Breast epithelium (tissue), 4 donors: ENCODE data around the gene WBP11. TPM values are rescaled to one million over a fixed set of nuclear protein-coding genes. Genes with fewer than 3 reads are reported as not detected.

ENCODE experiments used
- DNase-seq, 2 donors: peaks; one replicate each; pipeline ENCODE4 v3.0.0-alpha.2; 2019; ENCODE audit warnings: low spot score in 2 of 2
- H3K27ac ChIP-seq, 2 donors: fragments of 200-600 bp; sonication (generic) in 1 of 2; one replicate each; pipeline ENCODE4 v1.5.1; 2016 to 2019; ENCODE audit warnings: mild to moderate bottlenecking in 1 of 2
- H3K27me3 ChIP-seq, 2 donors: fragments of 200-600 bp; sonication (generic) in 1 of 2; one replicate each; pipeline versions ENCODE4 v1.5.1 to v1.6.0; 2017 to 2019; ENCODE audit warnings: control low read depth in 1 of 2, mild to moderate bottlenecking in 1 of 2
- H3K36me3 ChIP-seq: fragments of 200-600 bp; one replicate; pipeline ENCODE4 v1.5.1; 2019
- H3K4me1 ChIP-seq, 2 donors: fragments of 200-600 bp; sonication (generic); one replicate each; pipeline ENCODE4 v1.5.1; 2016 to 2019; ENCODE audit warnings: control low read depth in 1 of 2
- H3K4me3 ChIP-seq, 3 donors: fragments of 200-600 bp; sonication (generic); 1 replicate in 2 of 3; 2 replicates in 1 of 3; pipeline ENCODE4 v1.5.1; 2016 to 2019; ENCODE audit warnings: mild to moderate bottlenecking in 3 of 3, moderate library complexity in 2 of 3
- H3K9me3 ChIP-seq, 2 donors: fragments of 200-600 bp; sonication (generic) in 1 of 2; one replicate each; pipeline ENCODE4 v1.5.1; 2016 to 2019; ENCODE audit warnings: control low read depth in 1 of 2
- POLR2A ChIP-seq: fragments of 450-650 bp; IDR thresholded peaks from one replicate; pipeline ENCODE4 v1.6.1; 2016; ENCODE audit warnings: antibody characterized with exemption, mild to moderate bottlenecking, moderate library complexity
- POLR2AphosphoS5 ChIP-seq, 3 donors: sonication (generic); formaldehyde crosslinking; IDR thresholded peaks; one replicate each; pipeline ENCODE4 v1.6.1; 2017; ENCODE audit warnings: antibody characterized with exemption in 3 of 3
- intact Hi-C: fragments of 100-400 bp; cut with DNase I; formaldehyde crosslinking; loops from one replicate; pipeline ENCODE4 v1.15.1; 2023; ENCODE audit warnings: low total_unique reads
- total RNA-seq, 3 donors: library from RNA; depleted of rRNA; stranded (reverse); fragments of >200 nt; gene quantifications; one replicate each; pipeline ENCODE4 v1.1.0, GENCODE V29; 2016
- TF ChIP-seq, protein P1 (sequence below), 3 donors: fragments of 450-650 bp; IDR thresholded peaks; one replicate each; pipeline ENCODE4 v1.5.1; 2016 to 2017; ENCODE audit warnings: antibody characterized with exemption in 3 of 3, mild to moderate bottlenecking in 3 of 3, moderate library complexity in 3 of 3

Gene WBP11
- total RNA-seq, 3 donors from 2014 or later = 20.3 to 22.8 (median 22.1) TPM

DNA sequence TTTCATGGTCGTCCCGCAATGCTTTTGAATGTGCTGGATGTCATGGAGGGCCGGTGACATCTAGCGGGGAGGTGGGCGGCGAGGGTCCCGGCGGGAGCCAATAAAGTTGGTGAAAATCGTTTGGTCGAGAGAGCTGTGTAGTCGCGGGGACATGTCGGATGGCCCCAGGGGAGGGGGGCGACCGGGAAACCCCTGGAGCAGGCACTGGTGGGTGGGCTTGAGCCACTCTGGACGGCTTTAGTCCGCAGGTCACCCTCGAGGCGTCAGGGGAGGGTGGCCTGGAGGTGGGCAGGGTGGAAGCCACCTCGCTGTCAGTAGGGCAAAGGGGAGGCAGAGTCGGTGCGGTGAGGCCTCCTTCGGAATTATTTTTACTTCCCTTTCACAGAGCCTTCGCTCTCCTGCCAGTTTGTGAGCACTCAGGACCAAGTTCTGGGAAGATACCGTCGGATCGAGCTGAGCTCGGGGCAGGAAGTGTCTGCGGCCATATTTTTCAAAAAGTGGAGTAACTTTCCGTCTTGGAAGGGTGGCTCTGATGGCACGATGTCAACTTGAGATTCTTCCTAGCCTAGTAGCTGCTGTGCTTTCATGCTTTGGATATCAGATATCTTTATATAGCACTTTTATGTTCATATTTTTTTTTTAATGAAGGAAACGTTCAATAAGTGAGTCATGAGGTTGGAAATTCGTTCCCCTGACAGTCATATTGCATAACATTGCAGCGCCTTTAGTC, 28.2 kb downstream of the WBP11 start:
- peaks cover 0 to 7% of the 10 kb centered on the region in 2 donors for H3K4me1 ChIP-seq
- TF ChIP-seq, protein P1, sequence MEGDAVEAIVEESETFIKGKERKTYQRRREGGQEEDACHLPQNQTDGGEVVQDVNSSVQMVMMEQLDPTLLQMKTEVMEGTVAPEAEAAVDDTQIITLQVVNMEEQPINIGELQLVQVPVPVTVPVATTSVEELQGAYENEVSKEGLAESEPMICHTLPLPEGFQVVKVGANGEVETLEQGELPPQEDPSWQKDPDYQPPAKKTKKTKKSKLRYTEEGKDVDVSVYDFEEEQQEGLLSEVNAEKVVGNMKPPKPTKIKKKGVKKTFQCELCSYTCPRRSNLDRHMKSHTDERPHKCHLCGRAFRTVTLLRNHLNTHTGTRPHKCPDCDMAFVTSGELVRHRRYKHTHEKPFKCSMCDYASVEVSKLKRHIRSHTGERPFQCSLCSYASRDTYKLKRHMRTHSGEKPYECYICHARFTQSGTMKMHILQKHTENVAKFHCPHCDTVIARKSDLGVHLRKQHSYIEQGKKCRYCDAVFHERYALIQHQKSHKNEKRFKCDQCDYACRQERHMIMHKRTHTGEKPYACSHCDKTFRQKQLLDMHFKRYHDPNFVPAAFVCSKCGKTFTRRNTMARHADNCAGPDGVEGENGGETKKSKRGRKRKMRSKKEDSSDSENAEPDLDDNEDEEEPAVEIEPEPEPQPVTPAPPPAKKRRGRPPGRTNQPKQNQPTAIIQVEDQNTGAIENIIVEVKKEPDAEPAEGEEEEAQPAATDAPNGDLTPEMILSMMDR (IDR thresholded peaks at IDR 0.05) = no peak
- TF ChIP-seq POLR2AphosphoS5 (IDR thresholded peaks at IDR 0.05) = peak; percentile 11 to 74 (median 63)
- peak; percentile 39 to 57 for DNase-seq
- intact Hi-C loops = no loop called here
- H3K27me3 ChIP-seq = no peaks in the 10 kb centered on the region
- H3K27ac ChIP-seq = peak overlapping the region; percentile 98 to 99
- peak overlapping the region; percentile 79 to 88 (median 79) for H3K4me3 ChIP-seq
- no peaks in the 10 kb centered on the region for H3K9me3 ChIP-seq
- no peaks in the 10 kb centered on the region for H3K36me3 ChIP-seq

DNA sequence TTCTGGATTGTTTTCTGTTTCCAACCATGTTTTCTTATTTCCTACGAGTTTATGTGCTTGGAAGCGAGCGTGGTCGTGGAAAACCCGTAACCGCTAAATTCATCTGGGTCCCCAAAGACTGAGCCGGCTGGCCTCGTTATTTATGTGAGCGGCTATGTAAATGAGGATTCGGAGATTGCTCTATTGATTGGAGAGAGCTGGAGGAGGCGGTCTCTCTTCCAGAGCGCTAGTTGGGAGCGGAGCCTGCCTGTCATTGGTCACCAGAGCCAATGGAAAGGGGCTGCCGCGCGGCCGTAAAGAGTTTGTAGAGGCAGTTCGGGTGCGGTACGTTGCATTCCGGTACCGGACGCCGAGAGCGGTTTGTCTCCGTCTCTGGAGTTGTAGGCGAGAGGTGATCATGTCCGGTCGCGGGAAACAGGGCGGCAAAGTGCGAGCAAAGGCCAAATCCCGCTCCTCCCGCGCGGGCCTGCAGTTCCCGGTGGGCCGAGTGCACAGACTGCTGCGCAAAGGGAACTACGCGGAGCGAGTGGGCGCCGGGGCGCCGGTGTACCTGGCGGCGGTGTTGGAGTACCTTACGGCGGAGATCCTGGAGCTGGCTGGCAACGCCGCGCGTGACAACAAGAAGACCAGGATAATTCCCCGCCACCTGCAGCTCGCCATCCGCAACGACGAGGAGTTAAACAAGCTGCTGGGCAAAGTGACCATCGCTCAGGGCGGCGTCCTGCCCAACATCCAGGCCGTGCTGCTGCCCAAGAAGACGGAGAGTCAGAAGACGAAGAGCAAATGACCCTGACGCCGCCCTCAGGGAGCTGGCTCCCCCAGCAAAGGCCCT, 29.0 kb downstream of the WBP11 start:
- Histone ChIP-seq H3K4me1 (peaks cover 0 to 7% of the 10 kb centered on the region in 2 donors), H3K27me3 (no peaks in the 10 kb centered on the region), H3K4me3 (peak overlapping the region; percentile 79 to 88 (median 79)), H3K36me3 (no peaks in the 10 kb centered on the region), H3K27ac (peak overlapping the region; percentile 98 to 99), H3K9me3 (no peaks in the 10 kb centered on the region)
- peak; percentile 96 to 98 for DNase-seq
- TF ChIP-seq POLR2A (peak; percentile 97), POLR2AphosphoS5 (IDR thresholded peaks at IDR 0.05) (peak; percentile 98 to 99 (median 98))
- TF ChIP-seq, protein P1 (IDR thresholded peaks at IDR 0.05) = peak in 1 of 3 donors; percentile 11
- intact Hi-C loops = no loop called here

DNA sequence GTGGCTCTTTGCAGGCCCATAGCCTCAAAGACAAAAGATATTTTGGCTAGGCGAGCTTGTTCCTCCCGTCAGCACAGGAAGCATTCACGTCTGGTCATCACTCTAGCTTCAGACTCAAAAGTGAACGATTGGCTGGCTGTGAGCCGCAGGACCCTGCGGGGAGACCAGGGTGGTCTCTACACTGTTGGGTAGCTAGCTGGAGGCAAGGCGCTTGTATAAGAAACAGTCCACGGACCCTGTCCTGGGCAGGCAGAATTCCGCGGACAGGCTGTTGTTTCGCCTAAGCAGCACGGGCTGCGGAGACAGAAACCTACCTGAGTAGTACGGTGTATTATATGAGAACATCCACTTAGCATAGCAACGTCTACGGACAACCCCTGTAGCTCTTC, 29.6 kb downstream of the WBP11 start:
- DNase-seq = no peak
- H3K27me3 ChIP-seq = no peaks in the 10 kb centered on the region
- no peaks in the 10 kb centered on the region for H3K36me3 ChIP-seq
- H3K4me3 ChIP-seq = peak overlapping the region; percentile 79 to 88 (median 79)
- H3K4me1 ChIP-seq = peaks cover 0 to 7% of the 10 kb centered on the region in 2 donors
- intact Hi-C loops = no loop called here
- H3K9me3 ChIP-seq = no peaks in the 10 kb centered on the region
- H3K27ac ChIP-seq = peak overlapping the region; percentile 98 to 99
- TF ChIP-seq POLR2A (no peak), POLR2AphosphoS5 (IDR thresholded peaks at IDR 0.05) (no peak)
- TF ChIP-seq, protein P1 (IDR thresholded peaks at IDR 0.05) = no peak

DNA sequence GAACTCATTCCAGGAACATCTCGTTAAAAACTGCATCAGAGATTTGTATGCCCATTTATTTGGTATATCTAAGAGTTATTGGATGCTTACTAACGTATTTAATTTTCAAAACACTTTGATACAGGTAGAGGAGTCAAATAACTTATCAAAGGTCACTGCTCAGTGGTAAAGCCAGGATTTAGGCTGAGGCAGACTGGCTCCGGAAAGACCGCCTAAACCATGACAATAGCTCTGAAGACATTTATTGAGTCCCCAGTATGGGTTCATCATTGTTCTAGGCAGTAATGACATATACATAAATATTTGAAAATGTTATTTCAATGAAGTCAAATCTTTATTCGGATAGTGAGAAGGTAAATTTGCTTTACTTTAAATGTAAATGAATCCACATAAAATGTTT, 30.3 kb downstream of the WBP11 start:
- intact Hi-C loops = no loop called here
- TF ChIP-seq, protein P1 (IDR thresholded peaks at IDR 0.05) = no peak
- TF ChIP-seq POLR2AphosphoS5 (IDR thresholded peaks at IDR 0.05) (no peak), POLR2A (no peak)
- no peak overlapping the region for H3K4me3 ChIP-seq
- no peaks in the 10 kb centered on the region for H3K9me3 ChIP-seq
- no peak for DNase-seq
- H3K36me3 ChIP-seq = no peaks in the 10 kb centered on the region
- H3K27ac ChIP-seq = peak overlapping the region in 1 of 2 donors; percentile 98
- H3K4me1 ChIP-seq = peaks cover 0 to 7% of the 10 kb centered on the region in 2 donors
- H3K27me3 ChIP-seq = no peaks in the 10 kb centered on the region
